HG03432 (cell line): ENCODE data around the gene SIN3A.
"Not testable (repeated sequence)": the region's sequence is repeated elsewhere in the genome, so short reads cannot be mapped to it uniquely, and the experiment has no call there.

ENCODE experiments used
- ATAC-seq: cut with Tn5 transposase; IDR thresholded peaks from one replicate; pipeline ENCODE4 v1.9.1; 2021; ENCODE audit warnings: mild to moderate bottlenecking, moderate library complexity; ENCODE audit not compliant: unreplicated experiment

SIN3A gene

GRCh38 chr15:75358771-75359536, 92.5 kb downstream of the SIN3A start:
- no peak for ATAC-seq

GRCh38 chr15:75357976-75358673, 93.4 kb downstream of the SIN3A start:
- no peak for ATAC-seq

- ATAC-seq, result no peak
Measured at GRCh38 chr15:75356517-75356916, 95.0 kb downstream of the SIN3A start.

GRCh38 chr15:75356006-75356405, 95.5 kb downstream of the SIN3A start:
- ATAC-seq, result no peak

- ATAC-seq, result no peak
Measured at GRCh38 chr15:75355369-75355768, 96.1 kb downstream of the SIN3A start.

GRCh38 chr15:75354454-75354853, 97.0 kb downstream of the SIN3A start:
- no peak for ATAC-seq

- ATAC-seq, result no peak
Measured at GRCh38 chr15:75353604-75354003, 97.9 kb downstream of the SIN3A start.

GRCh38 chr15:75352186-75353080, 99.1 kb downstream of the SIN3A start:
- ATAC-seq, result no peak

- ATAC-seq, result no peak
Measured at GRCh38 chr15:75350601-75351361, 100.7 kb downstream of the SIN3A start.

GRCh38 chr15:75349851-75350588, 101.5 kb downstream of the SIN3A start:
- ATAC-seq, result peak; percentile 39

GRCh38 chr15:75349351-75349669, 102.2 kb downstream of the SIN3A start:
- ATAC-seq, result not testable (repeated sequence)

- no peak for ATAC-seq
Measured at GRCh38 chr15:75348562-75349350, 102.7 kb downstream of the SIN3A start.

- ATAC-seq, result no peak
Measured at GRCh38 chr15:75348034-75348561, 103.4 kb downstream of the SIN3A start.

GRCh38 chr15:75347222-75348033, 104.1 kb downstream of the SIN3A start:
- ATAC-seq, result peak; percentile 53

GRCh38 chr15:75346796-75347221, 104.7 kb downstream of the SIN3A start, which contains the start of gene NEIL1:
NEIL1 (plus strand) TSS chr15:75347039; CDS start chr15:75348906, 1,867 bp downstream.
- ATAC-seq, result no peak

GRCh38 chr15:75343953-75344352, 107.5 kb downstream of the SIN3A start:
- not testable (repeated sequence) for ATAC-seq

GRCh38 chr15:75342221-75342620, 109.3 kb downstream of the SIN3A start:
- no peak for ATAC-seq
